Measurements from ENCODE around the gene EPHB6. TPM values are rescaled to one million over a fixed set of nuclear protein-coding genes. Genes with fewer than 3 reads are reported as not detected.

Gene EPHB6
- total RNA-seq, 4 donors from 2014 or later: 6.9 to 84.3 (median 22.1) TPM

DNA sequence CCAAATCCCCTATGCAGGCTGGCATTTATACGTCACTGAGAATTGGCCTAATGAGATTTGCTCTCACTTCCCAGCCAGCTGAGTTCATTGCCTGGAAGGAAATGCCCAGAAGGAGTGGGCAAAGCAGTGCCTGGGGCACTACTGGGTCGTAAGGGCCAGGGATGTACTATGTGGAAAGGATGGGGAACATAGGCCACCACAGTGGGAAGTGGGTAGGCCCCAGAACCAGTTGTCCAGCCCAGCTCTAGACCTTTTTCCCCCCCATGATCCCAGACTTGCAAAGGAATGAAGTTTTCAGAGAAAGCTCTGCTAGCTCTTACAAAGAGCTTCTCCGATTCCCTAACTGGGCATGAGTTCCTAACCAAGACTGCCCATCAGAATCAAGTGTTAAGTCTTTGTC lies 64.8 kb downstream of the EPHB6 start:
- no peaks in the 10 kb centered on the region for H3K27me3 ChIP-seq
- no peak for TF ChIP-seq EP300 (IDR thresholded peaks at IDR 0.05)
- TF ChIP-seq, protein P1, sequence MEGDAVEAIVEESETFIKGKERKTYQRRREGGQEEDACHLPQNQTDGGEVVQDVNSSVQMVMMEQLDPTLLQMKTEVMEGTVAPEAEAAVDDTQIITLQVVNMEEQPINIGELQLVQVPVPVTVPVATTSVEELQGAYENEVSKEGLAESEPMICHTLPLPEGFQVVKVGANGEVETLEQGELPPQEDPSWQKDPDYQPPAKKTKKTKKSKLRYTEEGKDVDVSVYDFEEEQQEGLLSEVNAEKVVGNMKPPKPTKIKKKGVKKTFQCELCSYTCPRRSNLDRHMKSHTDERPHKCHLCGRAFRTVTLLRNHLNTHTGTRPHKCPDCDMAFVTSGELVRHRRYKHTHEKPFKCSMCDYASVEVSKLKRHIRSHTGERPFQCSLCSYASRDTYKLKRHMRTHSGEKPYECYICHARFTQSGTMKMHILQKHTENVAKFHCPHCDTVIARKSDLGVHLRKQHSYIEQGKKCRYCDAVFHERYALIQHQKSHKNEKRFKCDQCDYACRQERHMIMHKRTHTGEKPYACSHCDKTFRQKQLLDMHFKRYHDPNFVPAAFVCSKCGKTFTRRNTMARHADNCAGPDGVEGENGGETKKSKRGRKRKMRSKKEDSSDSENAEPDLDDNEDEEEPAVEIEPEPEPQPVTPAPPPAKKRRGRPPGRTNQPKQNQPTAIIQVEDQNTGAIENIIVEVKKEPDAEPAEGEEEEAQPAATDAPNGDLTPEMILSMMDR (IDR thresholded peaks at IDR 0.05): no peak
- H3K9me3 ChIP-seq: no peaks in the 10 kb centered on the region
- no peak overlapping the region for H3K4me3 ChIP-seq
- DNase-seq (ENCODE audit: low spot score in 2 of 2): no peak
- no peaks in the 10 kb centered on the region for H3K4me1 ChIP-seq
- no peak overlapping the region for H3K27ac ChIP-seq
- H3K36me3 ChIP-seq: no peaks in the 10 kb centered on the region
- WGBS, 2 donors: 71 to 77% methylated on average over 3 of the region's 3 CpGs

Other genes starting within 250 kb of the EPHB6 start
- 10 to 100 TPM in 1 of 4 donors, 1 to 10 TPM in 3; 1.7 to 51.3 (median 4.8) TPM for gene PRSS1, start 105.6 kb upstream of the EPHB6 start, total RNA-seq
- gene PRSS2, start 84.1 kb upstream of the EPHB6 start, total RNA-seq: 10 to 100 TPM in 2 of 4 donors, 1 to 10 TPM in 2; 2.5 to 78.0 (median 12.0) TPM
- under 1 TPM in 3 of 4 donors, not detected in 1; under 0.01 to 0.78 (median under 0.01) TPM for gene TRPV6, start 30.7 kb downstream of the EPHB6 start, total RNA-seq
- under 1 TPM in 2 of 4 donors, not detected in 2; 0.20 to 0.21 TPM for gene TRPV5, start 78.7 kb downstream of the EPHB6 start, total RNA-seq
- not detected for gene LLCFC1, start 84.4 kb downstream of the EPHB6 start, total RNA-seq
- under 1 TPM; 0.59 to 0.87 (median 0.61) TPM for gene KEL, start 107.3 kb downstream of the EPHB6 start, total RNA-seq
- gene OR9A2, start 172.1 kb downstream of the EPHB6 start, total RNA-seq: under 1 TPM in 2 of 4 donors, not detected in 2; 0.44 to 0.78 TPM
- gene OR6V1, start 197.3 kb downstream of the EPHB6 start, total RNA-seq: not detected

Measured in tibial nerve (tissue), 4 donors.